ENCODE measurements around the gene MPV17.

Gene MPV17

DNA sequence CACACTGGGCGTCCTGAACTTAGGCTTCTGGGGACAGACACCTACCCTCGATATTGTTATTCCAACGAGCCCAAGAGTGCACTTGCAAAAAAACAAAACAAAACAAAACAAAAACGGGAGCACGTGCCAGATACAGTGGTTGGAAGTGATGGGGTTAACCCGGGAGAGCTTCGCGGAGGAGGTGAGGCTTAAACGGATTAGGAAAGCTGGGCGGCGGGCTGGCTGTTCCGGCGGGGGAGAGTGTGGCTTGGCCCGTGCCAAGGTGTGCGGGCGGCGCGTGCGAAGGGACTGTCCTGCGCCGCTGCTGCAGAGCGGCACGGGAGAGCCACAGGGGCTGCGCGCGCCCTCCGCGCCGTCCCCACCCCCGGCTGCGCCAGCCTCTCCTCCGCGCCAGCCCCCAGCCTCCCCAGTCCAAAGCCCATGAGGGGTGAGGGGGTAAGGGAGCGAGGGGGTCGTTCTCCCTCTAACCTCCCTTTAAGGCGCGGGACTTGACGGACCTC, 58.6 kb downstream of the MPV17 start:
- DNase-seq: no peak

DNA sequence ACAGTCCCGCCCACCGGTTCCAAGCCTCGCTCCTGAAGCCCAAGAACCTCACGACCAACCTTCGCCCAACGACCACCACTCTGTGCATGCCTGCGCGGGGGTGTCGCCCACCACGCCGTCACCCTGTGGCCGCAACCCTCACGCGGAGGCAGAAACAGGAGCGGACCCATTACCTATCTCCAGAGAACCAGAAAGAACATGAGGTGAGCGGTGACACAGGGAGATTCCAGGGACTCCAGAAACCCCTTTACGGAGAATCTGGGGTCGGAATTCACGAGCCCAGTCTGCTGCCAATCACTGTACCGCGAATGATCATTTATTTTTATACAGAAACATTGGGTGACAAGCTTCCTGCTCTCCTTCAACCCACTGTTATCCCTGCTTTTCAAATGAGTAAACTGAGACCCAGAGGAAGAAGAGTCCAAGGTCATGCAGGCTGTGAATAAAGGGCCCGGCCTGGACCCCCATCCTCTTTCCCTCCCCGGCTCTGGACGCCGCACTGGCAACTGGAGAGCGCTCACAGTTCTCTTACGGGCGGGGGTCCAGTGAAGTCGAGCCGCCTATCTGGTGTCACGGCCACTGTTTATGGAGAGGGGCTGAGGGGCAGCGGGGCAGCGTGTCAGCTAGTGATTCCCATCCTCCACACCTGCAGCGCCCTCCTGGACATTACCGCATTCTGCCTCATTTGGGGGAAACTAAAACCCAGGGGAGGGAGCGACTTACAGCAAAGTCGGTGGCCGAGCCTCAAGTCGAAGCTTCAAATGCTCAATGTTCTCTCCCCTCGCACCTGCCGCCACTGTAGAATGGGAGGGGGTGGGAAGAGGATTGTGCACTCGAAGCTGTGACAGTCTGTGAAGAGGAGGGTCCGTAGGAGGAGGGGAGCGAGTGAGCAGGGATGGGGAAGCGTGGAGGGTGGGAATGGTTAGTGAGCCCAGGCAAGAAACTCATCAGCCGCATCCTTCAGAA, 59.3 kb downstream of the MPV17 start:
- no peak for DNase-seq

DNA sequence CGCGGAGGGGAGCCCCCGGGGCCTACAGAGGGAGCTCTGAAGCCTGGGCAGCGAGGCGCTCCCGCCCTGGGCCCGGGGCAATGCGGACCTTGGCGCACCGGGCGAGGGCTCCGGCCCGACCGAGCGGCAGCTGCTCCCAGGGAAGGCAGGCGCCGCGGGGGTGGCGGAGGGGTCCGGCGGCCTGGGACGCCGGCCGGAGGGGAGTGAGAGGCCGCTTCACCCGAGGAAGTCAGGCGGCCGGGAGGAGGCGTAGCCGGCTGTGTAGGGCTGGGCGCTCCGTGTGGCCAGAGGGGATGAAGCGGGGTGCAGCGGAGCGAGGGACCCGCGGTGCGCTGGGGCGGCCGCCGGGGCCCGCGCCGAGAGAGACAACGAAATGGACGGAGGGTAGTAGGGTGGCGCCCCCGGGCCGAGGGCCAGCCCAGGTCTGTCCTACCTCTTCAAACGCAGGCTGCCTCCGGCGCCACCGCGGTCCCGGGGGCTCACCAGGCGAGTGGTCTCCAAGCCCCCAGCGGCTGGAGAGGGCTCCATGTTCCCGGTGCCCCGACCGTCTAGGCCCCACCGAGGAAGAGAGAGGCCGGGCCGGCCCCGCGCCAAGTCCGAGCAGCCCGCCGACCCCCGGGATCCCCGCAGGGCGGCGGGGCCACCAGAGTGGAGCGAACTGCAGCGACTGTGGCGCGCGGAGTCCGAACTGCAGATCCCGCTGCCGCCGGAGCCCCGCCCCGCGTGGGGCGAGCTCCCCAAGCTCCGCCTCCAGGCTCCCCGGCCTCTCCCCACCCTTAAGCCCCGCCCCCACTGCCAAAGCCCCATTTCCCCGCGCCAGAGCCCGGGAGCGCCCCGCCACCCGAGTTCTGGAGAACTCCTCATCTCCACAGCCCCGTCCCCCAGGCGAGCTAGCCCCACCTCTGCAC, 60.3 kb downstream of the MPV17 start, which contains the start of gene SLC30A3:
TSS of gene SLC30A3 (minus strand) at position 669 of the 908 bp plus-strand sequence. CDS start at position 528, 141 bp downstream.
- DNase-seq: peak in 1 of 14 donors; percentile 8

DNA sequence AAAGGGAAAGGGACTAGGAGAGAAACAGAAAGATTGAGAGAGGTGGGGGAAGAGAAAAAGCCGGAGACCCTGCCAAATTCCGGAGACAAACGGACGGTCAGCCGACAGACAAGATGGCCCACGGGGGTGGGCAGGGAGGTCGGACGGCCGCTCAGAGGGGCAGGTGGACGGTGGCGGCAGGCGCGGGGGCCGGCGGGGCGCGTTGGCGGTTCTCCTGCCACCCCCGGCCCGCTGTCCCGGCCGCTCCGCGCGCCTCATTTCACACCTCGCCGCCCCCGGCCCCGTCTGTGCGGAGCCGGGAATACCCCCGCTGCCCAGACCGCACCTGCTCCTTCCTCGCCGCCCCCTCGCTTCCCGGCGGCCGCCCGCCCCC, 61.0 kb downstream of the MPV17 start:
- DNase-seq: no peak

DNA sequence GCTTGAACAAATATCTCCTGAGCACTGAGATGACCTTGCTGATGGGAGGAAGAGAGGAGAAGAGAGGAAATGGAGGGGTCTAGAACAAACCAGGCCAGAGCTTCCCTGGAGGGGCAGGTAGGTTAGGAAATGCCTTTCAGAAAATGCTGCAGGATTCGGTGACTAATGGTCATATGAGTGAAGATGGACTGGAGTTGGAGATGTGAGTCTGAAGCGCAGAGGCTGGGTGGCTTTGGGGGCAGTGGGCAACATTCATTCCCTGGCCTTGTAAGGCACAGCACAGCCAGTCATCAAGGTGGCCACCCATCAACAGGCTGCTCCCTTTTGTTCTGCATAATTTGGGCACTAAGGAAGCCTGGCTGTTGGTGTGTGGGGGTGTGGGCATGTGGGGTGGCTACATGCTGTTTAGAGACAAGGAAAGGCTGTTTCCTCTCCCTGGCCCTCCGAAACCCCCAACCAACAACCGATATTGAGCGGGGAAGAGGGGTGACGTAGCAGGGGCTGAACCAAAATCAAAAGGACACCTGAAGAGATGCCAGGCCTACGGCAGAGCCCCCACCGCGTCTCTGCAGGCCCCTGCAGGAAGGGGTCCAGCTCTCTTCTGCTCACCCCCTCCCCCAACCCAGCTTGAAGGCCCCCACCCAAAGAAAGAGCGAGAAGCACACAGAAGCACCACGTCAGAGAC, 61.5 kb downstream of the MPV17 start:
- DNase-seq: no peak

Measured in C1 segment of cervical spinal cord (tissue), 14 donors.